CD4-positive, CD25-positive, alpha-beta regulatory T cell (primary cell): ENCODE measurements around the gene SPEM3. TPM values are rescaled to one million over a fixed set of nuclear protein-coding genes. Genes with fewer than 3 reads are reported as not detected.

ENCODE experiments used
- ATAC-seq, 2 donors: fragments of 150-1000 bp; cut with Tn5 transposase; one replicate each; pipeline ENCODE4 v1.10.0; 2021; ENCODE audit warnings: low read depth in 2 of 2, moderate number of reproducible peaks in 2 of 2, moderate library complexity in 1 of 2
- DNase-seq, 3 donors: peaks; one replicate each; pipeline versions ENCODE4 v3.0.0 to v3.0.0-alpha.2; 2012 to 2022; ENCODE audit warnings: mixed read lengths in 1 of 3
- H3K27ac ChIP-seq: one replicate; pipeline ENCODE4 v1.7.0; 2013; ENCODE audit warnings: mild to moderate bottlenecking, low read length; ENCODE audit not compliant: insufficient read depth, poor library complexity, severe bottlenecking
- H3K27me3 ChIP-seq: one replicate; pipeline ENCODE4 v1.7.0; 2013; ENCODE audit warnings: low read length; ENCODE audit not compliant: control insufficient read depth, insufficient read depth
- H3K36me3 ChIP-seq: one replicate; pipeline ENCODE4 v1.7.0; 2013; ENCODE audit warnings: mild to moderate bottlenecking, low read length, moderate library complexity; ENCODE audit not compliant: control insufficient read depth, insufficient read depth
- H3K4me1 ChIP-seq: 2 replicates; pipeline ENCODE4 v1.7.0; 2013; ENCODE audit warnings: mild to moderate bottlenecking, low read length; ENCODE audit not compliant: insufficient read depth, control insufficient read depth, poor library complexity, severe bottlenecking
- H3K4me3 ChIP-seq: one replicate; pipeline ENCODE4 v1.7.0; 2013; ENCODE audit warnings: low read depth, mild to moderate bottlenecking, low read length, moderate library complexity
- H3K9me3 ChIP-seq, 2 experiments: 1 replicate in 1 of 2; 2 replicates in 1 of 2; pipeline ENCODE4 v1.7.0; 2013; ENCODE audit warnings: low read length in 2 of 2, mild to moderate bottlenecking in 1 of 2, moderate library complexity in 1 of 2; ENCODE audit not compliant: control insufficient read depth in 2 of 2
- H3K27ac Mint-ChIP-seq, 3 donors: one replicate each; pipeline ENCODE4 v1.8.0; 2020 to 2022; ENCODE audit warnings: mild to moderate bottlenecking in 3 of 3, mixed read lengths in 3 of 3, moderate library complexity in 2 of 3
- H3K27me3 Mint-ChIP-seq: one replicate; pipeline ENCODE4 v1.8.0; 2022; ENCODE audit warnings: mild to moderate bottlenecking, mixed read lengths
- H3K36me3 Mint-ChIP-seq: one replicate; pipeline ENCODE4 v1.8.0; 2020; ENCODE audit warnings: mixed read lengths
- H3K4me1 Mint-ChIP-seq, 4 donors: one replicate each; pipeline ENCODE4 v1.8.0; 2020 to 2022; ENCODE audit warnings: mixed read lengths in 4 of 4, mild to moderate bottlenecking in 1 of 4
- H3K4me3 Mint-ChIP-seq, 4 donors: one replicate each; pipeline ENCODE4 v1.8.0; 2020 to 2022; ENCODE audit warnings: mild to moderate bottlenecking in 4 of 4, mixed read lengths in 4 of 4, moderate library complexity in 3 of 4
- H3K9me3 Mint-ChIP-seq, 7 donors: one replicate each; pipeline ENCODE4 v1.8.0; 2020 to 2022; ENCODE audit warnings: mixed read lengths in 7 of 7, mild to moderate bottlenecking in 3 of 7, moderate library complexity in 2 of 7
- polyA plus RNA-seq, 4 donors: library from polyadenylated mRNA; unstranded; fragments of 300-500 nt; fragmentation: Illumina TruSeq; gene quantifications; one replicate each; pipeline ENCODE4 v1.2.3, GENCODE V29; 2021
- total RNA-seq: library from RNA; stranded (reverse); gene quantifications from one replicate; pipeline ENCODE4 v1.2.3, GENCODE V29; 2022

Gene SPEM3
- total and polyA plus RNA-seq, 5 donors from 2014 or later, result not detected

- no peaks in the 10 kb centered on the region for H3K27me3 ChIP-seq
- no peak overlapping the region for H3K27ac ChIP-seq
- Mint-ChIP-seq H3K4me1 (peaks cover 0 to 12% (median 6%) of the 10 kb centered on the region in 4 donors), H3K27me3 (peaks cover 4% of the 10 kb centered on the region), H3K36me3 (no peaks in the 10 kb centered on the region), H3K4me3 (no peak overlapping the region), H3K9me3 (no peaks in the 10 kb centered on the region), H3K27ac (peak overlapping the region in 1 of 3 donors; percentile 74)
- DNase-seq, result peak in 1 of 3 donors; percentile 11
- no peak for ATAC-seq
- H3K36me3 ChIP-seq, result no peaks in the 10 kb centered on the region
- no peaks in the 10 kb centered on the region for H3K9me3 ChIP-seq
- no peak overlapping the region for H3K4me3 ChIP-seq
- H3K4me1 ChIP-seq, result peaks cover 3% of the 10 kb centered on the region
Observed at GRCh38 chr17:7410634-7411426, 17.8 kb upstream of the SPEM3 start.

GRCh38 chr17:7411427-7411750 is 17.3 kb upstream of the SPEM3 start:
- no peaks in the 10 kb centered on the region for H3K36me3 ChIP-seq
- Mint-ChIP-seq H3K27me3 (no peaks in the 10 kb centered on the region), H3K27ac (no peak overlapping the region), H3K4me1 (peaks cover 0 to 11% (median 3%) of the 10 kb centered on the region in 4 donors), H3K36me3 (no peaks in the 10 kb centered on the region), H3K9me3 (no peaks in the 10 kb centered on the region), H3K4me3 (no peak overlapping the region)
- no peaks in the 10 kb centered on the region for H3K27me3 ChIP-seq
- no peaks in the 10 kb centered on the region for H3K9me3 ChIP-seq
- ATAC-seq (no peak), DNase-seq (no peak)
- no peak overlapping the region for H3K4me3 ChIP-seq
- peaks cover 3% of the 10 kb centered on the region for H3K4me1 ChIP-seq
- no peak overlapping the region for H3K27ac ChIP-seq

GRCh38 chr17:7413346-7413985 is 15.2 kb upstream of the SPEM3 start:
- Mint-ChIP-seq H3K27ac (no peak overlapping the region), H3K27me3 (no peaks in the 10 kb centered on the region), H3K9me3 (no peaks in the 10 kb centered on the region), H3K4me1 (peaks cover 0 to 11% (median 1%) of the 10 kb centered on the region in 4 donors), H3K36me3 (no peaks in the 10 kb centered on the region), H3K4me3 (no peak overlapping the region)
- H3K27me3 ChIP-seq, result no peaks in the 10 kb centered on the region
- no peaks in the 10 kb centered on the region for H3K36me3 ChIP-seq
- ATAC-seq, result no peak
- H3K4me3 ChIP-seq, result no peak overlapping the region
- H3K27ac ChIP-seq, result no peak overlapping the region
- DNase-seq, result no peak
- peaks cover 3% of the 10 kb centered on the region for H3K4me1 ChIP-seq
- H3K9me3 ChIP-seq, result no peaks in the 10 kb centered on the region

- Histone ChIP-seq H3K4me3 (no peak overlapping the region), H3K36me3 (no peaks in the 10 kb centered on the region), H3K9me3 (no peaks in the 10 kb centered on the region), H3K4me1 (no peaks in the 10 kb centered on the region), H3K27ac (no peak overlapping the region), H3K27me3 (no peaks in the 10 kb centered on the region)
- no peaks in the 10 kb centered on the region for H3K9me3 Mint-ChIP-seq
- ATAC-seq, result no peak
- DNase-seq, result no peak
- H3K4me3 Mint-ChIP-seq, result no peak overlapping the region
- peaks cover 4% of the 10 kb centered on the region for H3K27me3 Mint-ChIP-seq
- no peaks in the 10 kb centered on the region for H3K36me3 Mint-ChIP-seq
- peaks cover 0 to 2% (median 0%) of the 10 kb centered on the region in 4 donors for H3K4me1 Mint-ChIP-seq
- H3K27ac Mint-ChIP-seq, result no peak overlapping the region
Observed at GRCh38 chr17:7414837-7415236, 13.8 kb upstream of the SPEM3 start.

GRCh38 chr17:7415784-7416183 is 12.9 kb upstream of the SPEM3 start:
- no peak overlapping the region for H3K4me3 Mint-ChIP-seq
- H3K4me1 Mint-ChIP-seq, result no peaks in the 10 kb centered on the region
- ATAC-seq (no peak), DNase-seq (no peak)
- Histone ChIP-seq H3K27me3 (no peaks in the 10 kb centered on the region), H3K4me3 (no peak overlapping the region), H3K4me1 (no peaks in the 10 kb centered on the region), H3K36me3 (no peaks in the 10 kb centered on the region), H3K27ac (no peak overlapping the region), H3K9me3 (no peaks in the 10 kb centered on the region)
- H3K27ac Mint-ChIP-seq, result no peak overlapping the region
- no peaks in the 10 kb centered on the region for H3K9me3 Mint-ChIP-seq
- no peaks in the 10 kb centered on the region for H3K36me3 Mint-ChIP-seq
- H3K27me3 Mint-ChIP-seq, result peaks cover 4% of the 10 kb centered on the region

GRCh38 chr17:7416323-7416722 is 12.3 kb upstream of the SPEM3 start:
- Histone ChIP-seq H3K36me3 (no peaks in the 10 kb centered on the region), H3K27me3 (no peaks in the 10 kb centered on the region), H3K4me1 (no peaks in the 10 kb centered on the region), H3K4me3 (no peak overlapping the region), H3K27ac (no peak overlapping the region), H3K9me3 (no peaks in the 10 kb centered on the region)
- Mint-ChIP-seq H3K4me3 (no peak overlapping the region), H3K36me3 (no peaks in the 10 kb centered on the region), H3K9me3 (peaks cover 0 to 1% (median 0%) of the 10 kb centered on the region in 7 donors), H3K27me3 (peaks cover 4% of the 10 kb centered on the region), H3K4me1 (no peaks in the 10 kb centered on the region), H3K27ac (no peak overlapping the region)
- ATAC-seq (peak in 1 of 2 donors; percentile 28), DNase-seq (peak in 1 of 3 donors; percentile 33)

- Mint-ChIP-seq H3K27me3 (peaks cover 4% of the 10 kb centered on the region), H3K9me3 (peaks cover 0 to 1% (median 0%) of the 10 kb centered on the region in 7 donors), H3K27ac (no peak overlapping the region), H3K4me1 (no peaks in the 10 kb centered on the region), H3K4me3 (no peak overlapping the region), H3K36me3 (no peaks in the 10 kb centered on the region)
- H3K4me1 ChIP-seq, result no peaks in the 10 kb centered on the region
- H3K4me3 ChIP-seq, result no peak overlapping the region
- H3K27me3 ChIP-seq, result no peaks in the 10 kb centered on the region
- no peaks in the 10 kb centered on the region for H3K9me3 ChIP-seq
- ATAC-seq (no peak), DNase-seq (no peak)
- H3K36me3 ChIP-seq, result no peaks in the 10 kb centered on the region
- H3K27ac ChIP-seq, result no peak overlapping the region
Observed at GRCh38 chr17:7417056-7417655, 11.5 kb upstream of the SPEM3 start.
